ENCODE results near the gene ABCA7.

ABCA7 gene

GRCh38 chr19:1088416-1089010 is 48.6 kb downstream of the ABCA7 start:
- no peak for DNase-seq (ENCODE audit: low spot score)

GRCh38 chr19:1089126-1089771 is 49.3 kb downstream of the ABCA7 start:
- DNase-seq (ENCODE audit: low spot score): no peak

- DNase-seq (ENCODE audit: low spot score): no peak
Observed at GRCh38 chr19:1089891-1090290, 50.0 kb downstream of the ABCA7 start.

GRCh38 chr19:1090731-1091543 is 51.0 kb downstream of the ABCA7 start:
- DNase-seq (ENCODE audit: low spot score): no peak

GRCh38 chr19:1091544-1092175 is 51.8 kb downstream of the ABCA7 start:
- no peak for DNase-seq (ENCODE audit: low spot score)

- no peak for DNase-seq (ENCODE audit: low spot score)
Observed at GRCh38 chr19:1093330-1093729, 53.4 kb downstream of the ABCA7 start.

GRCh38 chr19:1093811-1094553 is 54.1 kb downstream of the ABCA7 start:
- no peak for DNase-seq (ENCODE audit: low spot score)

- DNase-seq (ENCODE audit: low spot score): no peak
Observed at GRCh38 chr19:1094655-1094977, 54.7 kb downstream of the ABCA7 start.

- peak; percentile 90 for DNase-seq (ENCODE audit: low spot score)
Observed at GRCh38 chr19:1094978-1095701, 55.2 kb downstream of the ABCA7 start, which contains the start of gene POLR2E. Gene POLR2E (minus strand): TSS chr19:1095375. CDS start chr19:1095315, 60 bp downstream.

GRCh38 chr19:1097810-1098176 is 57.9 kb downstream of the ABCA7 start:
- DNase-seq (ENCODE audit: low spot score): no peak

- peak; percentile 39 for DNase-seq (ENCODE audit: low spot score)
Observed at GRCh38 chr19:1098177-1099051, 58.5 kb downstream of the ABCA7 start.

GRCh38 chr19:1101337-1101698 is 61.4 kb downstream of the ABCA7 start:
- no peak for DNase-seq (ENCODE audit: low spot score)

GRCh38 chr19:1102407-1103131 is 62.7 kb downstream of the ABCA7 start:
- peak; percentile 94 for DNase-seq (ENCODE audit: low spot score)

- DNase-seq (ENCODE audit: low spot score): no peak
Observed at GRCh38 chr19:1103132-1103707, 63.3 kb downstream of the ABCA7 start.

GRCh38 chr19:1103708-1104310 is 63.9 kb downstream of the ABCA7 start, which contains the start of gene GPX4:
Gene GPX4 (plus strand): TSS chr19:1103994. CDS start chr19:1104044, 50 bp downstream.
- peak; percentile 91 for DNase-seq (ENCODE audit: low spot score)

GRCh38 chr19:1104311-1105007 is 64.6 kb downstream of the ABCA7 start:
- peak; percentile 59 for DNase-seq (ENCODE audit: low spot score)

GRCh38 chr19:1105008-1105872 is 65.3 kb downstream of the ABCA7 start:
- DNase-seq (ENCODE audit: low spot score): no peak
